Lower lobe of right lung (tissue), 2 donors: ENCODE data around the gene ATXN2L. TPM values are rescaled to one million over a fixed set of nuclear protein-coding genes. Genes with fewer than 3 reads are reported as not detected.
A peak's percentile ranks its signal among the peaks of the same experiment; 100 is the strongest.

Experiments
- ATAC-seq, 2 donors: fragments of 200-7000 bp; cut with Tn5 transposase; one replicate each; pipeline ENCODE4 v1.9.1; 2020 to 2022; ENCODE audit warnings: mild to moderate bottlenecking in 2 of 2, moderate library complexity in 2 of 2
- DNase-seq: peaks from one replicate; pipeline ENCODE4 v3.0.0-alpha.2; 2020
- H3K27ac ChIP-seq: fragments of 200-600 bp; one replicate; pipeline ENCODE4 v1.8.0; 2022
- H3K27me3 ChIP-seq: fragments of 200-600 bp; one replicate; pipeline ENCODE4 v1.8.0; 2022; ENCODE audit warnings: low read depth
- H3K36me3 ChIP-seq: fragments of 200-600 bp; one replicate; pipeline ENCODE4 v1.8.0; 2022; ENCODE audit warnings: mild to moderate bottlenecking
- H3K4me1 ChIP-seq: fragments of 200-600 bp; one replicate; pipeline ENCODE4 v1.8.0; 2022
- H3K4me3 ChIP-seq: fragments of 200-600 bp; one replicate; pipeline ENCODE4 v1.8.0; 2022; ENCODE audit warnings: mild to moderate bottlenecking
- H3K9me3 ChIP-seq: fragments of 200-600 bp; one replicate; pipeline ENCODE4 v1.8.0; 2022
- CTCF ChIP-seq: fragments of 200-600 bp; IDR thresholded peaks from one replicate; pipeline ENCODE4 v1.8.0; 2022; ENCODE audit warnings: antibody characterized with exemption, mild to moderate bottlenecking
- intact Hi-C: fragments of 100-400 bp; cut with DNase I; formaldehyde crosslinking; loops from one replicate; pipeline ENCODE4 v1.11.0; 2022
- total RNA-seq: library from RNA; stranded (reverse); fragmentation: NEBNext Ultra II Directional; extraction: Animal tissue kit (Norgen Biotek cat#: 25700); gene quantifications from one replicate; pipeline ENCODE4 v1.2.1, GENCODE V29; 2021
- donor health status: DM: no; HTN: yes; CAD: no; lungs with severe emphysema.

ATXN2L gene
- total RNA-seq, 1 donor from 2014 or later: 145 TPM

- Histone ChIP-seq H3K27me3 (no peaks in the 10 kb centered on the region), H3K36me3 (peaks cover 61% of the 10 kb centered on the region), H3K9me3 (no peaks in the 10 kb centered on the region), H3K4me1 (no peaks in the 10 kb centered on the region), H3K27ac (no peak overlapping the region), H3K4me3 (no peak overlapping the region)
- intact Hi-C loops: no loop called here
- no peak for ATAC-seq
- TF ChIP-seq CTCF: no peak
- no peak for DNase-seq
Observed at GRCh38 chr16:28872952-28873351, 50.2 kb downstream of the ATXN2L start.

GRCh38 chr16:28873543-28874201 is 50.9 kb downstream of the ATXN2L start:
- no peaks in the 10 kb centered on the region for H3K27me3 ChIP-seq
- peaks cover 54% of the 10 kb centered on the region for H3K36me3 ChIP-seq
- intact Hi-C loops: no loop called here
- peak; percentile 69 for TF ChIP-seq CTCF
- no peaks in the 10 kb centered on the region for H3K4me1 ChIP-seq
- H3K27ac ChIP-seq: no peak overlapping the region
- no peaks in the 10 kb centered on the region for H3K9me3 ChIP-seq
- no peak overlapping the region for H3K4me3 ChIP-seq
- DNase-seq (no peak), ATAC-seq (peak; percentile 64 to 65)

GRCh38 chr16:28874406-28874805 is 51.6 kb downstream of the ATXN2L start:
- DNase-seq (no peak), ATAC-seq (no peak)
- peaks cover 47% of the 10 kb centered on the region for H3K36me3 ChIP-seq
- no peak for TF ChIP-seq CTCF
- intact Hi-C loops: no loop called here
- peaks cover 5% of the 10 kb centered on the region for H3K4me1 ChIP-seq
- H3K9me3 ChIP-seq: no peaks in the 10 kb centered on the region
- H3K27ac ChIP-seq: no peak overlapping the region
- no peak overlapping the region for H3K4me3 ChIP-seq
- H3K27me3 ChIP-seq: no peaks in the 10 kb centered on the region

- Histone ChIP-seq H3K4me3 (no peak overlapping the region), H3K36me3 (peaks cover 37% of the 10 kb centered on the region), H3K4me1 (peaks cover 11% of the 10 kb centered on the region), H3K27me3 (no peaks in the 10 kb centered on the region), H3K9me3 (no peaks in the 10 kb centered on the region), H3K27ac (no peak overlapping the region)
- intact Hi-C loops: no loop called here
- ATAC-seq: no peak
- DNase-seq: no peak
- TF ChIP-seq CTCF: no peak
Observed at GRCh38 chr16:28875134-28876018, 52.6 kb downstream of the ATXN2L start.

GRCh38 chr16:28876019-28876659 is 53.3 kb downstream of the ATXN2L start:
- Histone ChIP-seq H3K27me3 (no peaks in the 10 kb centered on the region), H3K27ac (no peak overlapping the region), H3K9me3 (no peaks in the 10 kb centered on the region), H3K36me3 (peaks cover 29% of the 10 kb centered on the region), H3K4me1 (peaks cover 15% of the 10 kb centered on the region), H3K4me3 (no peak overlapping the region)
- no peak for TF ChIP-seq CTCF
- DNase-seq: no peak
- ATAC-seq: no peak
- intact Hi-C loops: no loop called here
